ENCODE results near the gene ZMYND12. TPM values are rescaled to one million over a fixed set of nuclear protein-coding genes. Genes with fewer than 3 reads are reported as not detected.
A peak's percentile ranks its signal among the peaks of the same experiment; 100 is the strongest.

Gene ZMYND12
- total and polyA plus RNA-seq, 5 experiments from 2014 or later: 0.13 to 1.6 (median 0.40) TPM; not detected in 1

DNA sequence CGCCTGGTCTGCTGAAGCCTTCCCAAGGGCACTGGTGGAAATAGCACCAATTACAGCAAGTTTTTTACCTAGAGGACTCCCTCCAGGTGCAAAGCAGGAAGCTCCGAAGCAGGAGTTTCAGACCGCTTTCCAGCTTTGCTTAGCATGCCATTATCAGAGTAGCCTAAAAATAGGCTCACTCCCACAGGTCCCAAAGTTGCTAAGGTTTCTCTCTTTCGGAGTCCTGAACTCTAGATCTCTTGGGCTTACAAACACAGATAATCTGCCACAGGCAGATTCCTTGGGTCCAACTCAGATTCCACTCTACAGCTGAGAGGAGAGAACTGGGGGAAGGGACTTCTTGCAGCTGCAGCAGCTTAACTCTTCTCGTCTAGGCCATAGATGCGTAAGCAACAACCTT, 22.5 kb downstream of the ZMYND12 start:
- H3K4me3 Mint-ChIP-seq: no peak overlapping the region
- no peak for ATAC-seq

DNA sequence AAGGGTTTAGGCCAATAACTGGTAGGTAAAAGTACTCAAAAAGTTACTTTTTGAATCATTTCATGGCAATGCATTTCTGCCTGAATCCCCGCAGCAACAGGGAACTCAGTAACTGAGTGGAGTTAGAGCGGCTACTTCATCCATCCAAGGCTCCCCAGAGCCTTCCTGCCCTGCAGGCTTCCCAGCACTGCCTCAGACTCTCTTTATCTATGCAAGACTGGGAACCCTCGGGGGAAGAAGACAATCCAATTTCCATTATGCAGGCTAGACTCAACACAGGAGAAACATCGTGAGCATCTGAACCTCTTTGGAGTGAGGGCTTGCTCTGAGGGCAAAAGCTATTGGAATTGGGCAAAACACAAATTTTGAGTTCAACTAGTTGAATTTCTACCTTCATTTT, 23.1 kb downstream of the ZMYND12 start:
- no peak for ATAC-seq
- no peak overlapping the region for H3K27ac Mint-ChIP-seq
- no peaks in the 10 kb centered on the region for H3K27me3 Mint-ChIP-seq
- H3K4me3 Mint-ChIP-seq: no peak overlapping the region
- DNase-seq: no peak
- no peaks in the 10 kb centered on the region for H3K9me3 Mint-ChIP-seq
- POLR2A ChIA-PET: no interaction called here
- no peaks in the 10 kb centered on the region for H3K4me1 Mint-ChIP-seq
- peaks cover 0 to 3% (median 2%) of the 10 kb centered on the region in 3 donors for H3K36me3 Mint-ChIP-seq

More for the DNA sequence above, 22.5 kb downstream of the ZMYND12 start:
- Mint-ChIP-seq H3K9me3 (no peaks in the 10 kb centered on the region), H3K27me3 (no peaks in the 10 kb centered on the region), H3K27ac (no peak overlapping the region), H3K4me1 (no peaks in the 10 kb centered on the region), H3K36me3 (peaks cover 0 to 3% (median 2%) of the 10 kb centered on the region in 3 donors)
- POLR2A ChIA-PET: no interaction called here
- DNase-seq: no peak

DNA sequence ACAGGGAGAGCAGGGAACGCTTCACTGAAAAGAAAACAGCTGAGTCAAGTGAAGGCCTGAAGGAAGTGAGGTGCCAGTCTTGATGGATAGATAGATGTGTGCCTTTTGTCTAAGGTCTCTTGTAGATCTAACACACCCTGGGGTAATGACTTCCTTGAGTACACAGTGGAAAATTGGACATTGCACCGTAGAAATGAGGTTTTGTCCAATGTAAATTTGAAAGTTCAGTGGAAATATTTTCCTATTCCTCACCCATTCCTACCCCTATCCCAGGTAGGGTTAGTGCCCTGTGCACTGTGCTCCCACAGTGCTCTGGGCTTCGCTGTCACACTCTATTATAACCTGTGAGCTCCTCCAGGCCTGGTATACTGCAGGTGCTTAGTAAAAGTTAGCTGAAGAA, 24.3 kb downstream of the ZMYND12 start:
- DNase-seq (no peak), ATAC-seq (no peak)
- Mint-ChIP-seq H3K36me3 (peaks cover 0 to 3% (median 2%) of the 10 kb centered on the region in 3 donors), H3K4me1 (no peaks in the 10 kb centered on the region), H3K27me3 (no peaks in the 10 kb centered on the region), H3K27ac (no peak overlapping the region), H3K4me3 (no peak overlapping the region), H3K9me3 (no peaks in the 10 kb centered on the region)
- POLR2A ChIA-PET: no interaction called here

DNA sequence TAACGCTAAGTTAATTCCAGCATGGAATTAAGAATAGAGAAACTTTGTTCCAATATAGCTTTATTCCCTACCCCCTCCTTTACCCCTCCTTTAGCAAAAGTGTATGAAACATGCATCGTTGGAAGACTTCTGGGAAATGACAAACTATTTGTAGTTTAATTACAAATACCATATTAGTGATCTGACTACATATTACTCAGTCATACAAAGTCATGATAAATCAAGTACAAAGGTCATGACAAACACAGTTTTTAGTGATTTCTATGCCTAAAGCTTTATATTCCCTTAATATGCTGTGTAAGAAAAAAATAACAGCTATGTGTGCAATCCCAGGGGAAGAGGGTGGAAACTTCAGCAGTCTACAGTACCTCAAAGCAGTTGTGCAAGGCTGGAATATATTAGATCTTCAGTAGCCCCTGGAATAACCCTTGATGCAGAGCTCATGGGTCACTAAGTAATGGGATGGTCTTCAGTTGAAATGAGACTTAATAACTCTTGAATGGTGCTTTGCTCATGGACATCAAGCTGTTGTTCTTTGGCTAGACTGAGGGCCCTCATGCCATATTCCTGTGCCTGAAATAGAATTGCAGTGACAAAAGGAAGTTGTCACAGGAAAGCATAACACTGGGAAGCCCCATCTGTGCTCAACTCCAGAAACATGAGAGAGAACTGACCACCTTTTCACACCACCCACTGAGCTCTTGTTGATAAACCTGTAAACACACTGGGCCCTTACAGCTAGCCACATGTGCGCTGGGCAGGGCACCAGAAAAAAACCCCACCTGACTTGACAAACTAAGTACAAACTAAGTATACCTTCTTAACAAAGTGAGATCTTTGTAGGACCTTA, 25.3 kb downstream of the ZMYND12 start:
- Mint-ChIP-seq H3K27ac (no peak overlapping the region), H3K9me3 (no peaks in the 10 kb centered on the region), H3K27me3 (no peaks in the 10 kb centered on the region), H3K36me3 (peaks cover 0 to 3% (median 2%) of the 10 kb centered on the region in 3 donors), H3K4me3 (no peak overlapping the region), H3K4me1 (no peaks in the 10 kb centered on the region)
- DNase-seq (no peak), ATAC-seq (no peak)
- POLR2A ChIA-PET: no interaction called here

DNA sequence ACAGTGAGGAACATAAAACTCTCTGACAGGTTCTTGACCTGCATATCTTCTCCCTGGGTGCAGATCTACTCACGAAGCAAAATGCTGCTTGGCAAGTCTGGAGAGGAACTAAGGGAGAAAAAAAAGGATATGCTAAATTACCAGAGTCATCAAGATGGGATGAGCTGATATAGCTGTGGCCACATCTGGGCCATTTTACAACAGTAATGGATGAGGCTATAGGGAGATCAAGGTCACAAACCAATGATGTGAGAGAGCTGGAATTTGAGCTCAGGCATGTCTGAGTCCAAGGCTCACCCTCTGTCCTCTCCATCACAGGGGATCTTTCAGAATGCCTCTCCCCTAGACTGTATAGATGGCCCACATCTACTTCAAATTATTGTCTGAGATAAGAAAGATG, 26.2 kb downstream of the ZMYND12 start:
- ATAC-seq (no peak), DNase-seq (no peak)
- H3K4me3 Mint-ChIP-seq: no peak overlapping the region
- POLR2A ChIA-PET: no interaction called here
- peaks cover 0 to 2% (median 0%) of the 10 kb centered on the region in 5 donors for H3K27me3 Mint-ChIP-seq
- H3K36me3 Mint-ChIP-seq: no peaks in the 10 kb centered on the region
- H3K4me1 Mint-ChIP-seq: no peaks in the 10 kb centered on the region
- no peak overlapping the region for H3K27ac Mint-ChIP-seq
- H3K9me3 Mint-ChIP-seq: no peaks in the 10 kb centered on the region

DNA sequence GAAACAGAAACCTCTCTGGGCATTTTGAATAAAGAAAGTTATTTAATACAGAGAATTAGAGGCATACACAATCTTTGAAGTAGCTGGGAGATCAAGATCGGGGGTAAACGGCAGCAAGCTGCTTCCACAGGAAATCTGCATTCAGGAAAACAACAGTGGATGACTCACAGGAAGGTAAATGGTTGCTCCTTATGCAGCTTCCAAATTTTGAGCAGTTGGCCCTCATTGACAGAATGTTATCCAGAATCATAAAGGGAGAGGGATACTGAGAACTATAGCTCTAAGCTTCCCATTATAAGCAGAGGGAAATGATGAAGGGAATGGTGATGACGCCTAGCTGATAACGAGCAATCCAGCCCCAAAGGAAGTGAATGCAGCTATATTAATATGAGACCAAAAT, 28.6 kb downstream of the ZMYND12 start:
- Mint-ChIP-seq H3K9me3 (no peaks in the 10 kb centered on the region), H3K27ac (no peak overlapping the region), H3K4me3 (no peak overlapping the region), H3K4me1 (peaks cover 0 to 2% (median 0%) of the 10 kb centered on the region in 4 donors), H3K27me3 (peaks cover 0 to 2% (median 0%) of the 10 kb centered on the region in 5 donors), H3K36me3 (no peaks in the 10 kb centered on the region)
- POLR2A ChIA-PET: no interaction called here
- ATAC-seq (no peak), DNase-seq (no peak)

DNA sequence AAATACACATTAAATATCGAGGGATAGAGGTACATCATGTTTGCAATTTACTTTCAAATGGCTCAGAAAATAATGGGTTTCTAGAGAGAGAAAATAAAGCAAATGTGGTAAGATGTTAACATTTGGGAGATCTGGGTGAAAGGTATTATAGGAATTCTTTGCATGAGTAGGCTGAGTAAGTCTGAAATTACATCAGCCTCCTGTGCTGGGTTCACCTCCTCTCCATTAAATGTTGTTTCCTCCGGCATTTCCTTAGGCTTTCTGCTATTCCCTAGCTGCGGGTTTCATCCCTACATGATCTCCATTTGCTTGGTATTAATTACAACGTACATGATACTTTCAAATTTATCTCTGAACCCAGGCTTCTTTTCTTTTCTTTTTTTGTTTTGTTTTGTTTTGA, 31.6 kb downstream of the ZMYND12 start:
- POLR2A ChIA-PET: no interaction called here
- Mint-ChIP-seq H3K4me3 (no peak overlapping the region), H3K9me3 (no peaks in the 10 kb centered on the region), H3K27me3 (peaks cover 0 to 2% (median 0%) of the 10 kb centered on the region in 5 donors), H3K27ac (no peak overlapping the region), H3K36me3 (no peaks in the 10 kb centered on the region), H3K4me1 (peaks cover 0 to 2% (median 0%) of the 10 kb centered on the region in 4 donors)
- DNase-seq: no peak
- ATAC-seq: no peak

DNA sequence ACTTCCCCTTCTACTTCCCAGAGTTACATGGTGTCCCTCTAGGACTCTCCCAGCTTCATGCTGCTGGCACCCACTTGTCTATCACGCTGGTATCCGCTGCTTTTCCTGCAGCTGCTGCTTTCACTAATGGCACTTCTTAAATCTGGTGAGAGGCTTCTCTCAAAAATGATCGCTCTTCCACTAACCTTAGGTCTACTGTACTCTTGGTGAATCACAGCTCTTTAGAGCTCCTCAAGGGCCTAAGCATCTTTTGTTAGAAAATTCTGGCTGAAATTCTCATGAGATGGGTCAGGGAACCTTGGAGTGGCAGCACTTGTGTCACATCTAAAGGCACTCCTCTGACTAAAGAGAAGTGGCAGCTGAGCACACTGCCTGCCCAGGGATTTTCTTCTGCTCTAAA, 32.1 kb downstream of the ZMYND12 start:
- H3K4me3 Mint-ChIP-seq: no peak overlapping the region
- DNase-seq (no peak), ATAC-seq (no peak)
- H3K27me3 Mint-ChIP-seq: peaks cover 0 to 2% (median 0%) of the 10 kb centered on the region in 5 donors
- no peak overlapping the region for H3K27ac Mint-ChIP-seq
- peaks cover 0 to 2% (median 0%) of the 10 kb centered on the region in 4 donors for H3K4me1 Mint-ChIP-seq
- POLR2A ChIA-PET: no interaction called here
- no peaks in the 10 kb centered on the region for H3K36me3 Mint-ChIP-seq
- H3K9me3 Mint-ChIP-seq: no peaks in the 10 kb centered on the region

DNA sequence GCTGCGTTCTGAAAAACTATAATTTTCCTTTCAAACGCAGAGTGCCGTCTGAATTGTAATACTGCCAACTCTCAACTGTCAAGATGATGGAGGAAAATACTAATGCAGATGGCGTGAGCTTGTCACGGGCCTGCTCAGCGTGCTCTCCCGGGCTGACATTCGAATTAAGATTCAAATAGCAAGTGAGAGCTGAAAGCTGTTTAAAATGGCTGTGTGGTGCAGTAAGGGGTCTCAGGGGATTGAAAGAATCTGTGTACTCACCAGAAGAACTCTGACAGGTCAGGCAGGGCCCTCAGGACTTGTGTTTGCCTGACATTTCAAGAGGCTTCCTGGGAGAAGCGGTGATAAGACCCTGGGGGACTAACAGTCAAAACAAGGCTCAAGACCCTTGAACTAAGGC, 33.1 kb downstream of the ZMYND12 start:
- no peaks in the 10 kb centered on the region for H3K9me3 Mint-ChIP-seq
- POLR2A ChIA-PET: no interaction called here

DNA sequence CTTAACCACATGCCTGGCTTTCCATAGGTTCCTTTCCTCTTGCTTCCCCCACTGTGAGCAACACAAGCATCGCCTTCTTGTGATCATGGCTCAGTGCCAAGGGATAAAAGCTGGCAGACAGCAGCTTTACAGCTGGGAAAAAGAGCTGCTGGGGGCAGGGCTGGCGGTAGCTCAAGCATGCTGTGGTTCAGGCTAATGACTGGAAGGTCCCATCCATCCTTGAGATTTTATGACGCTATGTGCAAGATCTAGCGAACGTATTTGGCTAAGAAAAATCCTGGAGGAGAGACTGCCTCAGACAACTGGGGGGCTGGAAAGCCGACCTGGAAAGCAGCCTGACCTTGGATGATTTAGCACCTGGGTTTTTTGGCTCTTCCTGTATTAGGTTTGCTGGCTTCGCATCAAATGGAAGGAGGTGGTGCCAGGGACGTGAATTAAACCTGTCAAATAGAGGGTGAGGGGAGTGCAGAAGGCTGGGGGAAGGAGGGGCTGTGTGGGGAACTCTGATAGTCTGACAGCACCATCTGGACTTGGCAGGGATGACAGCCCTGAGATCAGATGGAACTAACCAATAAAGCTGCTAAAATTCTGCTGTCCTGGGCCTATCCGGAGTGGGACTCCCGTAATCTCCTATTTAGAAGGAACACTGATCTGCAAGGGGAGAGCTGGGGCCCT, 34.8 kb downstream of the ZMYND12 start:
- H3K36me3 Mint-ChIP-seq: no peaks in the 10 kb centered on the region
- no peaks in the 10 kb centered on the region for H3K9me3 Mint-ChIP-seq
- no peak overlapping the region for H3K4me3 Mint-ChIP-seq
- DNase-seq: no peak
- POLR2A ChIA-PET: no interaction called here
- H3K4me1 Mint-ChIP-seq: peaks cover 0 to 2% (median 0%) of the 10 kb centered on the region in 4 donors
- peaks cover 0 to 2% (median 2%) of the 10 kb centered on the region in 5 donors for H3K27me3 Mint-ChIP-seq
- ATAC-seq: no peak
- peak overlapping the region in 1 of 10 donors; percentile 21 for H3K27ac Mint-ChIP-seq

More for the DNA sequence above, 33.1 kb downstream of the ZMYND12 start:
- Mint-ChIP-seq H3K27me3 (peaks cover 0 to 2% (median 2%) of the 10 kb centered on the region in 5 donors), H3K4me1 (peaks cover 0 to 2% (median 0%) of the 10 kb centered on the region in 4 donors), H3K27ac (no peak overlapping the region), H3K36me3 (no peaks in the 10 kb centered on the region), H3K4me3 (no peak overlapping the region)
- DNase-seq (no peak), ATAC-seq (no peak)

DNA sequence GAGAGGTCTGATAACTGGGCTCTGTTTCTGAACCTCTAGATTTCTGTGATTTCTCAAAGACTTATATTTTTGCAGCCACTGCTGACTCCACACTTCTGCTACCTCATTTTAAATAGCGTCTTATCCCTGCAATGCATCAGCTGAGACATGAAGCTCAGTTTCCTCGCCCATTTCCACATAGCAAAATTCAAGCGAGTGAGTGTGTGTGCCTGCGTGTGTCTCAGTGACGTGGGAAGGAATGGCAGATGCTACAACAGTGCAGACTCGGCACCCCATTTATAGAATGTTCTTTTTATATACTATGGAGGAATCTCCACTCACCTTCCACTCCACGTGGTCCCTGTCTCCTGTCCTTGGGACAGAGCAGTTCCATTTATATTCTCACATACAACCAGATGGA, 35.7 kb downstream of the ZMYND12 start:
- POLR2A ChIA-PET: no interaction called here
- no peak for ATAC-seq

DNA sequence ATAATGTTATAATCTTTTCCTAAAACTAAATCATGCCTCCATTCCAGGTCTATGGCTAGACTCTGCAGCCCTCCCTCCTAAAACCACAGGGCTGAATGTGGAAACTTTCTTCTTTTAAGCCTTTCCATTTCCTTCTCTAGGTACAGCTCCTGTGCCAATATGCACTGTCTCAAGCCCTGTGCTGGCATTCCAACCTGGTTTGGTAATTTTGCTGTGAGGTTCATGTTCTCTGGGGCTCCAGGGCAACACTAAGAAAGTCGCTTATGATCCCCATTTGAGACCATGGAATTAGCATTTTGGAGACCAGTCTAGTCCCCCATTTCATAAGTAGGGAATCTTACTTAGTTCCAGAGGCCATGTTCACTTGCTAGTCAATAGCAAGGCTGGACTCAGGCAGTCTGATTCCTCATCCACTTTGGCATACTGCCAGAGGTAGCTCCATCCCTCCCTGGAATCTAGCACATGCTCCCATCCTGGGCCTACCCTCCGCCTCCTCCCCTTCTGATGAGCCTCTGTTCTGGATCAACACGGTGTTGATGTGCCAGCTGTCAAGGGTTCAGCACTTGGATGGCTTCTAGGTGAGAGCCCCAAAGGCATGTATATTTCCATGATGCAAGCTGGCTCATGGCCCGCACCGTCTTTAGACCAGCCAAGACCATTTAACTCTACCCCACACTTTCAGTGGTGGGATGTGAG, 36.5 kb downstream of the ZMYND12 start:
- POLR2A ChIA-PET: no interaction called here
- peak overlapping the region in 1 of 10 donors; percentile 30 for H3K27ac Mint-ChIP-seq
- H3K4me3 Mint-ChIP-seq: no peak overlapping the region
- ATAC-seq (no peak), DNase-seq (no peak)
- H3K27me3 Mint-ChIP-seq: peaks cover 0 to 2% (median 0%) of the 10 kb centered on the region in 5 donors
- no peaks in the 10 kb centered on the region for H3K36me3 Mint-ChIP-seq
- peaks cover 0 to 2% (median 0%) of the 10 kb centered on the region in 4 donors for H3K4me1 Mint-ChIP-seq
- H3K9me3 Mint-ChIP-seq: no peaks in the 10 kb centered on the region

More for the DNA sequence above, 35.7 kb downstream of the ZMYND12 start:
- H3K9me3 Mint-ChIP-seq: no peaks in the 10 kb centered on the region
- no peak overlapping the region for H3K4me3 Mint-ChIP-seq
- no peak for DNase-seq
- peaks cover 0 to 2% (median 0%) of the 10 kb centered on the region in 4 donors for H3K4me1 Mint-ChIP-seq
- H3K27ac Mint-ChIP-seq: no peak overlapping the region
- H3K27me3 Mint-ChIP-seq: peaks cover 0 to 2% (median 2%) of the 10 kb centered on the region in 5 donors
- H3K36me3 Mint-ChIP-seq: no peaks in the 10 kb centered on the region

DNA sequence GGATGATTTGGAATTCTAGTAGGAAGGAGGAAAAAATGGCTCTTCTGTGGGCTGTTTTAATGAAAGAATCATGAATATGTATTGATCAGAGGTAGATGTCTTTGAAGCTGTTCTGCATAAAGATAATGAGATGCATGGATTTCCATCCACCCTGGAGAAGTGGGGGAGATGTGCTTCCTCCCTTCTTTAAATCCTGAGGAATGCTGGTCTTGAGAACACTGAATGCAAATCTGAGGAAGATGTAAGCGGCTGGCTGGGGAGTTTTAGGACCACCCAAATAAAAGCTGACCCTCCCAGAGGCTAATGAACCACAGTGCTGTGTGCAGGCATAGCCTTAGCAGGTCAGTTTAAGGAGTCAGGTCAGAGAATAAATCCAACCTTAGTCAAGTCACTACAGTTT, 37.3 kb downstream of the ZMYND12 start:
- H3K9me3 Mint-ChIP-seq: no peaks in the 10 kb centered on the region
- DNase-seq: no peak
- peak overlapping the region in 1 of 10 donors; percentile 10 for H3K27ac Mint-ChIP-seq
- no peaks in the 10 kb centered on the region for H3K4me1 Mint-ChIP-seq
- H3K36me3 Mint-ChIP-seq: no peaks in the 10 kb centered on the region
- POLR2A ChIA-PET: no interaction called here
- no peak overlapping the region for H3K4me3 Mint-ChIP-seq
- no peak for ATAC-seq
- H3K27me3 Mint-ChIP-seq: peaks cover 0 to 2% (median 0%) of the 10 kb centered on the region in 5 donors

Measured in naive thymus-derived CD8-positive, alpha-beta T cell (primary cell).